Measurements from ENCODE around the gene HSD17B14. TPM values are rescaled to one million over a fixed set of nuclear protein-coding genes. Genes with fewer than 3 reads are reported as not detected.
A peak's percentile ranks its signal among the peaks of the same experiment; 100 is the strongest.

The HSD17B14 gene
- total and polyA plus RNA-seq, 2 of the 13 experiments (the other 11 are each of a cell fraction or from before 2014, with no cell fraction given): 0.58 to 1.2 TPM

GRCh38 chr19:48772503-48772953, 63.8 kb downstream of the HSD17B14 start (continued):
- TF ChIP-seq CREB3 (CRISPR knock-in tag; IDR thresholded peaks at IDR 0.05) (no peak), KLF15 (CRISPR knock-in tag; IDR thresholded peaks at IDR 0.05; ENCODE audit: borderline replicate concordance) (no peak), HNRNPUL1 (IDR thresholded peaks at IDR 0.05; ENCODE audit: low read depth, low read length) (no peak), POLR2A (IDR thresholded peaks at IDR 0.05; ENCODE audit: insufficient read depth in 1 of 2, low read depth in 2 of 2, low read length in 2 of 2) (no peak), ARID2 (CRISPR knock-in tag; IDR thresholded peaks at IDR 0.05; ENCODE audit: borderline replicate concordance) (no peak), ZNF83 (CRISPR knock-in tag; IDR thresholded peaks at IDR 0.05; ENCODE audit: borderline replicate concordance) (no peak), ZMYM2 (CRISPR knock-in tag; IDR thresholded peaks at IDR 0.05) (0 out of 2 replicates have a peak, but pooled peaks have one; percentile 30), ZNF775 (CRISPR knock-in tag; IDR thresholded peaks at IDR 0.05; ENCODE audit: borderline replicate concordance) (no peak), ZNF691 (CRISPR knock-in tag; IDR thresholded peaks at IDR 0.05; ENCODE audit: borderline replicate concordance, low read depth) (peak; percentile 59; the same call in 1 of the 2 replicates), DNMT3B (CRISPR knock-in tag; conservative IDR thresholded peaks at IDR 0.05) (no peak), KLF16 (CRISPR knock-in tag; IDR thresholded peaks at IDR 0.05) (no peak), ZFY (CRISPR knock-in tag; IDR thresholded peaks at IDR 0.05) (no peak), FIP1L1 (IDR thresholded peaks at IDR 0.05; ENCODE audit: borderline replicate concordance, insufficient read depth, low read depth, low read length) (no peak), SATB2 (CRISPR knock-in tag; IDR thresholded peaks at IDR 0.05) (no peak), ZNF841 (CRISPR knock-in tag; IDR thresholded peaks at IDR 0.05; ENCODE audit: borderline replicate concordance) (no peak), ARID5B (CRISPR knock-in tag; IDR thresholded peaks at IDR 0.05) (peak; percentile 88), TGIF2 (CRISPR knock-in tag; IDR thresholded peaks at IDR 0.05) (0 out of 2 replicates have a peak, but pooled peaks have one; percentile 53), ZNF770 (CRISPR knock-in tag; IDR thresholded peaks at IDR 0.05) (peak; percentile 93), SMAD9 (CRISPR knock-in tag; IDR thresholded peaks at IDR 0.05) (no peak), HNRNPH1 (optimal IDR thresholded peaks at IDR 0.05; ENCODE audit: low read depth, low read length) (no peak), ZNF850 (CRISPR knock-in tag; conservative IDR thresholded peaks at IDR 0.05) (no peak), PHF5A (CRISPR knock-in tag; IDR thresholded peaks at IDR 0.05; ENCODE audit: low read depth, unreplicated experiment) (no peak), U2AF1 (optimal IDR thresholded peaks at IDR 0.05; ENCODE audit: low read depth, low read length) (no peak)

Data from HepG2 (cell line).